HFFc6 (cell line): ENCODE measurements around the gene HPCA. TPM values are rescaled to one million over a fixed set of nuclear protein-coding genes. Genes with fewer than 3 reads are reported as not detected.

Experiments
- DNase-seq: peaks from one replicate; pipeline ENCODE4 v3.0.0-alpha.2; 2018
- H3K27ac Mint-ChIP-seq: 2 replicates; pipeline ENCODE4 v1.8.0; 2020; ENCODE audit warnings: mild to moderate bottlenecking, mixed read lengths
- H3K27me3 Mint-ChIP-seq: 2 replicates; pipeline ENCODE4 v1.8.0; 2021; ENCODE audit warnings: mild to moderate bottlenecking, moderate library complexity, mixed read lengths; ENCODE audit not compliant: insufficient read depth
- H3K36me3 Mint-ChIP-seq: 2 replicates; pipeline ENCODE4 v1.8.0; 2021; ENCODE audit warnings: low read depth, mixed read lengths
- H3K4me1 Mint-ChIP-seq: 2 replicates; pipeline ENCODE4 v1.8.0; 2020; ENCODE audit warnings: low read depth, mixed read lengths
- H3K4me3 Mint-ChIP-seq: 2 replicates; pipeline ENCODE4 v1.8.0; 2020; ENCODE audit warnings: mild to moderate bottlenecking, moderate library complexity, mixed read lengths
- H3K9me3 Mint-ChIP-seq: 2 replicates; pipeline ENCODE4 v1.8.0; 2020; ENCODE audit warnings: mild to moderate bottlenecking, mixed read lengths
- CTCF ChIP-seq: fragments of 200-600 bp; sonication (generic); IDR thresholded peaks from 2 replicates; pipeline ENCODE4 v1.5.0; 2021; ENCODE audit warnings: antibody characterized with exemption, mild to moderate bottlenecking
- total RNA-seq, 6 experiments: library from RNA; stranded (reverse); fragmentation: NEBNext Ultra II Directional; extraction: Animal tissue kit (Norgen Biotek cat#: 25700); gene quantifications; 2 replicates in 1 of 6; 3 replicates in 5 of 6; pipeline ENCODE4 v1.2.3, GENCODE V29; 2021

The HPCA gene
- total RNA-seq, 6 experiments from 2014 or later: 0.23 TPM; not detected in 5

- H3K4me3 Mint-ChIP-seq: no peak overlapping the region
- H3K36me3 Mint-ChIP-seq: peaks cover 4% of the 10 kb centered on the region; the same call in 1 of the 2 replicates
- H3K27ac Mint-ChIP-seq: no peak overlapping the region
- DNase-seq: no peak
- TF ChIP-seq CTCF: no peak
- peaks cover 20% of the 10 kb centered on the region for H3K4me1 Mint-ChIP-seq
- H3K27me3 Mint-ChIP-seq: peaks cover 4% of the 10 kb centered on the region
- H3K9me3 Mint-ChIP-seq: peaks cover 4% of the 10 kb centered on the region; the same call in 1 of the 2 replicates
Observed at GRCh38 chr1:32895325-32896215, 9.3 kb downstream of the HPCA start.

- Mint-ChIP-seq H3K27ac (no peak overlapping the region), H3K9me3 (peaks cover 4% of the 10 kb centered on the region; the same call in 1 of the 2 replicates), H3K36me3 (peaks cover 4% of the 10 kb centered on the region; the same call in 1 of the 2 replicates), H3K4me3 (no peak overlapping the region), H3K4me1 (peaks cover 15% of the 10 kb centered on the region), H3K27me3 (peaks cover 3% of the 10 kb centered on the region)
- no peak for DNase-seq
- no peak for TF ChIP-seq CTCF
Observed at GRCh38 chr1:32896451-32896850, 10.2 kb downstream of the HPCA start.

- TF ChIP-seq CTCF: no peak
- H3K27ac Mint-ChIP-seq: no peak overlapping the region
- peaks cover 12% of the 10 kb centered on the region for H3K4me1 Mint-ChIP-seq
- H3K9me3 Mint-ChIP-seq: peaks cover 2% of the 10 kb centered on the region; the same call in 1 of the 2 replicates
- H3K4me3 Mint-ChIP-seq: no peak overlapping the region
- DNase-seq: no peak
- peaks cover under 1% of the 10 kb centered on the region; the same call in 1 of the 2 replicates for H3K36me3 Mint-ChIP-seq
- peaks cover 2% of the 10 kb centered on the region for H3K27me3 Mint-ChIP-seq
Observed at GRCh38 chr1:32897082-32898049, 11.1 kb downstream of the HPCA start.

GRCh38 chr1:32898056-32898455 is 11.8 kb downstream of the HPCA start:
- no peaks in the 10 kb centered on the region for H3K9me3 Mint-ChIP-seq
- no peak for DNase-seq
- peaks cover 4% of the 10 kb centered on the region for H3K27me3 Mint-ChIP-seq
- peaks cover 8% of the 10 kb centered on the region; the same call in 1 of the 2 replicates for H3K4me1 Mint-ChIP-seq
- TF ChIP-seq CTCF: no peak
- H3K27ac Mint-ChIP-seq: no peak overlapping the region
- no peaks in the 10 kb centered on the region for H3K36me3 Mint-ChIP-seq
- no peak overlapping the region for H3K4me3 Mint-ChIP-seq

GRCh38 chr1:32898958-32899357 is 12.7 kb downstream of the HPCA start:
- H3K27me3 Mint-ChIP-seq: peaks cover 4% of the 10 kb centered on the region
- H3K27ac Mint-ChIP-seq: no peak overlapping the region
- no peaks in the 10 kb centered on the region for H3K36me3 Mint-ChIP-seq
- no peak overlapping the region for H3K4me3 Mint-ChIP-seq
- H3K9me3 Mint-ChIP-seq: no peaks in the 10 kb centered on the region
- no peak for TF ChIP-seq CTCF
- DNase-seq: no peak
- H3K4me1 Mint-ChIP-seq: peaks cover 8% of the 10 kb centered on the region; the same call in 1 of the 2 replicates
